Measurements from ENCODE around the gene HASPIN.

Gene HASPIN

DNA sequence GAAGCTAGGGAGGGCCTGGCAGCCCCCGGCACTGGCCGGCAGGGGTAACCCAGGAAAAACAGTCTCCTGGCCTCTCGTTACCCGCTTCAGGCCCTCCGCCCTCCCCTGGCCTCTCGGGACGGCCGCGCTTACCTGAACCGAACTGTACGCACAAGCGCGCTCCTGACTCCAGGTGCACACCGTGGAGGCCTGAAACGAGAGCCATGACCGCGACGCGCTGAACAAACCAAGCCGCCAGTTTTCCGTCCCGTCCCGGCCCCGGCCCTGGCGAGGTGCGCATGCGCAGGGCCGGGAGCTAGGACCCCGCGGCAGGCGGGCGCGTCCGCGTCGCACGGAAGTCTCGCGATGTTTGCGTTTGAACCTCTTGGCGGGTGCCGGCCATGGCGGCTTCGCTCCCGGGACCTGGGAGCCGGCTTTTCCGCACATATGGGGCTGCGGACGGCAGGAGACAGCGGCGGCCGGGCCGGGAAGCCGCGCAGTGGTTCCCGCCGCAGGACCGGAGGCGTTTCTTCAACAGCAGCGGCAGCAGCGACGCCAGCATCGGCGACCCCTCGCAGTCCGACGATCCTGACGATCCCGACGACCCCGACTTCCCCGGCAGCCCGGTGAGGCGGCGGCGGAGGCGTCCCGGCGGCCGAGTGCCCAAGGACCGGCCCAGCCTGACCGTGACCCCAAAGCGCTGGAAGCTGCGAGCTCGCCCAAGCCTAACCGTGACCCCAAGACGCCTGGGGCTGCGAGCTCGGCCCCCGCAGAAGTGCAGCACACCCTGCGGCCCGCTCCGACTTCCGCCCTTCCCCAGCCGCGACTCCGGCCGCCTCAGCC, at the start of gene HASPIN:
TSS of gene HASPIN (plus strand) at position 348 of the 822 bp plus-strand sequence. CDS start at position 381, 33 bp downstream.
- no peaks in the 10 kb centered on the region for H3K27me3 ChIP-seq (ENCODE audit: control insufficient read depth, insufficient read depth, low read length)
- peak within 1 kb of the TSS; percentile 85 for H3K9ac ChIP-seq (ENCODE audit: low read length)
- peak within 1 kb of the TSS; percentile 75 for H3K4me3 ChIP-seq (ENCODE audit: low read length)
- no peaks in the 10 kb centered on the region for H3K9me3 ChIP-seq (ENCODE audit: control insufficient read depth, low read length)
- H3K4me1 ChIP-seq (ENCODE audit: control insufficient read depth, insufficient read depth, low read length), result peaks cover 7% of the 10 kb centered on the region
- no peaks in the 10 kb centered on the region for H3K36me3 ChIP-seq (ENCODE audit: control insufficient read depth, insufficient read depth, low read length)

DNA sequence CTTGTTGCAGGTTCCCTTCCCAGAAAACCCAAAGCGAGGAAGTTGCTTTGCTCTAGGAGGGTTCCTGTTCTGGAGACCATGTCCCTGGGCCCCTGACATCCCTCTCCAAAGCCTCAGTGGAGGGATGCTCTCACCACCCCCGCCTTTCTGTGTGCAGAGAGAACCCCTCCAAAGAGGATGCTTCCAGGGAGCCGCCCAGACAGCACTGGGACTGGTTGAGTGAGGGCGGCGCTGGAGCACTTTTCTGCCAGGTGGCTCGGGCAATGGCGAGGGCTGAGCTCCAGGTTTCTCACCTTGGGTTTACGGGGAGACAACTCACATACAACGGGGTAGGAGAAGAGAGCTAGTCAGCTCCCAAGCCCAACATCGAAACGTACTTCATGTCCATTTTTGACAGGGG, 47.8 kb upstream of the HASPIN start:
- H3K4me3 ChIP-seq (ENCODE audit: low read length), result no peak overlapping the region
- peaks cover 16% of the 10 kb centered on the region for H3K4me1 ChIP-seq (ENCODE audit: control insufficient read depth, insufficient read depth, low read length)
- no peaks in the 10 kb centered on the region for H3K9me3 ChIP-seq (ENCODE audit: control insufficient read depth, low read length)
- no peaks in the 10 kb centered on the region for H3K36me3 ChIP-seq (ENCODE audit: control insufficient read depth, insufficient read depth, low read length)
- H3K27me3 ChIP-seq (ENCODE audit: control insufficient read depth, insufficient read depth, low read length), result peaks cover under 1% of the 10 kb centered on the region
- H3K9ac ChIP-seq (ENCODE audit: low read length), result no peak overlapping the region

DNA sequence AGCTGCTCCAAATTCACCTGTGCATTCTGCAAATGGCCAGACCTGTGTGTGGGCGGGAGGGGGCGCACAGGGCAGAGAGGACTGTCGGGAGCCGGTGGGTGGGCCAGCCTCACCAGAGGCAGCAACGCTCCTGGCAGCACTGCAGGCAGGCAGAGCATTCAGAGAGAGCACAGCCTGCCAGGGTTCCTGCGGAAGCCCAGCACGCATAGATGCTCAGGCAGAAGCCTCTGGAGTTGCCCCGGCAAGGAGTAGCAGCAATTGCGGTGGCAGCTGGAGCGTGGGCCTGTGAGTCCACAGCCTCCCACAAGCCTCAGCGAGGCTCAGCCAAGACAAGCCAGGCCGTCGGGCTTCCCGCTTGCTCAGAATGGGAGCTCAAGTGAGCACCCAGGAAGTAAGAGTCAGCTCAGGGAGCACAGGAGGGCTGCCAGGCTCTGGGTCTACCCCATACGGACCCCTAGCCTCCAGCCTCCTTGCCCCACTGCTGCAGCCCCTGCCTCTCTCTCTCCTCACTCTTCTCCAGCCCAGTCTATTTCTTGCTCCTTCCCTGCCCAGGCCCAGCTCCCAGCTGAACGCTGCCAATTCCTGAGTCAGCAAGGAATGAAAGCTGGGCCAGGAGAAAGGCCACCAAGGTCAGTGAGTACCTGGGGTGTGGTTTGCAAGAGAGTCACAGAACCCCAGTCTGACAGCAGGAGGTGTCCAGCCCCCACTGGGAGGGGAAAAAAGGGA, 45.4 kb upstream of the HASPIN start:
- no peaks in the 10 kb centered on the region for H3K36me3 ChIP-seq (ENCODE audit: control insufficient read depth, insufficient read depth, low read length)
- peaks cover 17% of the 10 kb centered on the region for H3K27me3 ChIP-seq (ENCODE audit: control insufficient read depth, insufficient read depth, low read length)
- H3K4me1 ChIP-seq (ENCODE audit: control insufficient read depth, insufficient read depth, low read length), result peaks cover 16% of the 10 kb centered on the region
- H3K4me3 ChIP-seq (ENCODE audit: low read length), result no peak overlapping the region
- H3K9ac ChIP-seq (ENCODE audit: low read length), result no peak overlapping the region
- H3K9me3 ChIP-seq (ENCODE audit: control insufficient read depth, low read length), result no peaks in the 10 kb centered on the region

DNA sequence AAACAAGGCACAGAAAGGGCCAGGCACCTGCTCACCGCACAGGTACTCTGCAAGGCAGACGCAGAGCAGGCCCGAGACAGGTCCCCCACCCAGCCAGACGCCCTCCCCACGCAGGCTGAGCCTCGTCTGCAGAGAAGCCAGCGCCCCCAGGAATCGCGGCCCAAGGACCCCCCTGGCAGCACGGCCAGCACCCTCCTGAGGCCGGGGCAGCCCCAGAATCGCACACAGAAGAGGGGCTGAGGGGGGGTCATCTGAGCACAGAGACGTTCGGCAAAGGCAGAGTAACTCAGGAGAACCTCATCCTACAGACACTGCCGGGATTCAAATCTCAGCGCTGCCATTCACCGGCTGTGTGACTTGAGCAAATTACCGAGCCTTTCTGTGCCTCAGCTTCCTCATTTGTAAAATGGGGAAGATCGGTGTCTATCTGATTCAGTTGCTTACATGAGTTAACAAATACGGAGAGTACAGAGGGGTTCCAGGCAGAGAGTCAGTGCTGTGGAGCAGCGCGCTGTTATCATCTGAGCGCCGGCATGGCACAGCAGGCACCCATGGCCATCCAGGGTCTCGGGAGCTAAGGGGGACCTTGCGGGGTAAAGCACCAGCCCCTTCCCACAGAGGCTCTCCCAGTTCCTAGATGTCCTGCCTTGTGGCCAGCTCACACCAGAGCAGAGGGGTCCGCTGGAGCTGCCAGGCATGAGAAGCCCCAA, 44.7 kb upstream of the HASPIN start:
- peaks cover 22% of the 10 kb centered on the region for H3K27me3 ChIP-seq (ENCODE audit: control insufficient read depth, insufficient read depth, low read length)
- no peaks in the 10 kb centered on the region for H3K9me3 ChIP-seq (ENCODE audit: control insufficient read depth, low read length)
- no peak overlapping the region for H3K9ac ChIP-seq (ENCODE audit: low read length)
- H3K4me1 ChIP-seq (ENCODE audit: control insufficient read depth, insufficient read depth, low read length), result peaks cover 16% of the 10 kb centered on the region
- no peak overlapping the region for H3K4me3 ChIP-seq (ENCODE audit: low read length)
- H3K36me3 ChIP-seq (ENCODE audit: control insufficient read depth, insufficient read depth, low read length), result no peaks in the 10 kb centered on the region

DNA sequence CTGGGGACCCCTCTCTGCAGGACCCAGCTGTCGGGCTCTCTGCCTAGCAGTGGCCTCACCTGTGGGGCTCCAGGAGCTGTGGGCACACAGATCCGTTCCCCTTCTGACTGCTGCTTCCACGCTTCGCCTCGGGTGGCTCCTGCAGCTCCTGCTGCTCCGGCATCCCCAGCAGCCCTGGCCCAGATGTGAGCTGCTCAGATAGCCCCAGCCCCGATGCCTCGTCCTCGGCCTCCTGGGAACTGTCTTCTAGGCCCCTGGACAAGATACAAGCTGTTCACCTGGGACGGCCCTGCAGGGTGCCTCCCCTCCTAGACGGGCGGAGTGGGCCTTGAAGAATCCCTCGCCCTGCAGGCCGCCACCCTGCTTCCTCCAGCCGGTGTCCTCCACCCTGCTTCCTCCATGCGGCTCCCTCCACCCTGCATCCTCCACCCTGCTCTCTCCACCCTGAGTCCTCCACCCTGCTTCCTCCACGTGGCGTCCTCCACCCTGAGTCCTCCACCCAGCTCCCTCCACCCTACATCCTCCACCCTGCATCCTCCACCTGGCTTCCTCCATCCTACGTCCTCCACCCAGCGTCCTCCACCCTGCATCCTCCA, 44.1 kb upstream of the HASPIN start:
- no peak overlapping the region for H3K9ac ChIP-seq (ENCODE audit: low read length)
- H3K4me1 ChIP-seq (ENCODE audit: control insufficient read depth, insufficient read depth, low read length), result peaks cover 16% of the 10 kb centered on the region
- peaks cover 29% of the 10 kb centered on the region for H3K27me3 ChIP-seq (ENCODE audit: control insufficient read depth, insufficient read depth, low read length)
- H3K9me3 ChIP-seq (ENCODE audit: control insufficient read depth, low read length), result no peaks in the 10 kb centered on the region
- no peaks in the 10 kb centered on the region for H3K36me3 ChIP-seq (ENCODE audit: control insufficient read depth, insufficient read depth, low read length)
- no peak overlapping the region for H3K4me3 ChIP-seq (ENCODE audit: low read length)

DNA sequence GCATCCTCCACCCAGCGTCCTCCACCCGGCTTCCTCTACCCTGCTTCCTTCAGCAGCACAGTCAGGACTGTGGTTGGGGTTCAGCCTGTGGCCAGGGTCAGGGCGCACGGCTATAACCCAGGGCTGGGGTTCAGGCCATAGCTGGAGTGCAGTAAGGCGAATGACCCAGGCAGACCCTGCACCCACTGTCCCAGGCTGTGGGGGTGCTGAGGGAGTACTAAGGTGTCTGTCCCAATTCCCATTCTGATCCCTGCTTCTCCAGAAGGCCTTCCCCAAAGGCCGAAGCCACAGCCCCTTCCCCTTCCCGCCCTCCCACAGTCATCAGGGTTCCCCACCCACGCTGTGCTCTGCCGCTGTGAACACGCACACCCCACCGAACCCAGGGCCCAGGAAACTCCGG, 42.6 kb upstream of the HASPIN start:
- Histone ChIP-seq H3K36me3 (ENCODE audit: control insufficient read depth, insufficient read depth, low read length) (no peaks in the 10 kb centered on the region), H3K9me3 (ENCODE audit: control insufficient read depth, low read length) (no peaks in the 10 kb centered on the region), H3K4me1 (ENCODE audit: control insufficient read depth, insufficient read depth, low read length) (peaks cover 16% of the 10 kb centered on the region), H3K9ac (ENCODE audit: low read length) (no peak overlapping the region), H3K4me3 (ENCODE audit: low read length) (no peak overlapping the region), H3K27me3 (ENCODE audit: control insufficient read depth, insufficient read depth, low read length) (peaks cover 35% of the 10 kb centered on the region)

DNA sequence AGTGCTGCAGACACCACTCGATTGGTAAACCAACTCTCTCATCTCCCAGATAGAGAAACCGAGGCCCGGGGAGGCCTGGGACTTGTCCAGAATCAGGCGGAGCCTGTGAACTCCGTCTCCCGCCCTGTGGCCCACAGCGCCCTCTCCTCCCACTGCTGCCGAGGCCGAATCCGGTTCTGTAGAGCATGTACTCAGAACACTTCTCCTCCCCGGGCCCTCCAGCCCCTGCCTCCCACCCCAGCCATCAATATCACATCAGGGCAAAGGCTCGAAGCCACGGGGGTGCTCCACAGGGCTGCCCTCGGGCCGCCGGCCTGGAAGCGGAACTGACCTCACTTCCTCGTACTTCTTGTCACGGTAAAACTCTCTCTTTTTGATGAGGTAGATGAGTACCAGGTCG, 42.1 kb upstream of the HASPIN start:
- Histone ChIP-seq H3K9me3 (ENCODE audit: control insufficient read depth, low read length) (no peaks in the 10 kb centered on the region), H3K27me3 (ENCODE audit: control insufficient read depth, insufficient read depth, low read length) (peaks cover 35% of the 10 kb centered on the region), H3K4me1 (ENCODE audit: control insufficient read depth, insufficient read depth, low read length) (peaks cover 16% of the 10 kb centered on the region), H3K4me3 (ENCODE audit: low read length) (no peak overlapping the region), H3K36me3 (ENCODE audit: control insufficient read depth, insufficient read depth, low read length) (no peaks in the 10 kb centered on the region), H3K9ac (ENCODE audit: low read length) (no peak overlapping the region)

DNA sequence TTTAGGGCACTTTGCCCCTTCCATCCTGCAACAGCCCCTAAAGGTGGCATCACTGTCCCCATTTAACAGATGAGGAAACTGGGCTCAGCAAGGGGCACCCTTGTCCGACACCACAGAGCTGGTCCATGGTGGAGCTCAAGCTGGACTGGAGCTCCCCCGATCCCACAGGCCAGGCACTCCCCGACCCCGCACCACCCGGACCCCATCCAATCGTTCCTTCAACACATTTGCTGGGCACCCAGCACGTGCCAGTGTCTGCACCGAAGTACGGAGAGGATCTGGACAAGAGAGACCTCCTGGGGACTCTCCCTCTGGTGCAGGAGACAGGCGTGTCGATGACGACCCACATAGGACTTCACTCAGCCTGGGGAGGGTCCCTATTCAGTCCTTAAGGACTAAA, 41.7 kb upstream of the HASPIN start:
- H3K36me3 ChIP-seq (ENCODE audit: control insufficient read depth, insufficient read depth, low read length), result no peaks in the 10 kb centered on the region
- no peak overlapping the region for H3K9ac ChIP-seq (ENCODE audit: low read length)
- H3K27me3 ChIP-seq (ENCODE audit: control insufficient read depth, insufficient read depth, low read length), result peaks cover 35% of the 10 kb centered on the region

DNA sequence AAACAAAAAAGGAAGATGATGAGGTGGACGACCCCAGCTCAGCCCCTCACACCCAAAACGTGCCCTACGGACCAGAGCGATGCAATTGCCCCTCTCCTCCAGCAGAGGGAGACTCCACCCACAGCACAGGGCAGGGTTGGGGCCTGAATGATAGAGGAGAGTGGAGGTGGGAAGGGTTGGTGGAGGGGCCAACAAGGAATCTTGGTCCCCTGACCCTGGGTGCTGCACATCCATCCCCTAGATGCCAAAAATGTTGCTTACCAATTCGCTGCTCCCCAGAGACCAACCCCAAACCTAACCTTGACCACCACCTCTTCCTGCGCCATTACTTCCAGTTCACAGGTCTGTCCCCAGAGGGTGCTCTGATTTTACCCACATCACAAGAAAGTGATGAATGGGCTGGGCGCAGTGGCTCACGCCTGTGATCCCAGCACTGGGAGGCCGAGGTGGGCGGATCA, 40.6 kb upstream of the HASPIN start:
- Histone ChIP-seq H3K27me3 (ENCODE audit: control insufficient read depth, insufficient read depth, low read length) (peaks cover 35% of the 10 kb centered on the region), H3K9ac (ENCODE audit: low read length) (no peak overlapping the region), H3K36me3 (ENCODE audit: control insufficient read depth, insufficient read depth, low read length) (no peaks in the 10 kb centered on the region), H3K9me3 (ENCODE audit: control insufficient read depth, low read length) (no peaks in the 10 kb centered on the region), H3K4me1 (ENCODE audit: control insufficient read depth, insufficient read depth, low read length) (peaks cover 12% of the 10 kb centered on the region), H3K4me3 (ENCODE audit: low read length) (no peak overlapping the region)

More for the DNA sequence above, 41.7 kb upstream of the HASPIN start:
- H3K4me1 ChIP-seq (ENCODE audit: control insufficient read depth, insufficient read depth, low read length), result peaks cover 16% of the 10 kb centered on the region
- H3K4me3 ChIP-seq (ENCODE audit: low read length), result no peak overlapping the region
- no peaks in the 10 kb centered on the region for H3K9me3 ChIP-seq (ENCODE audit: control insufficient read depth, low read length)

DNA sequence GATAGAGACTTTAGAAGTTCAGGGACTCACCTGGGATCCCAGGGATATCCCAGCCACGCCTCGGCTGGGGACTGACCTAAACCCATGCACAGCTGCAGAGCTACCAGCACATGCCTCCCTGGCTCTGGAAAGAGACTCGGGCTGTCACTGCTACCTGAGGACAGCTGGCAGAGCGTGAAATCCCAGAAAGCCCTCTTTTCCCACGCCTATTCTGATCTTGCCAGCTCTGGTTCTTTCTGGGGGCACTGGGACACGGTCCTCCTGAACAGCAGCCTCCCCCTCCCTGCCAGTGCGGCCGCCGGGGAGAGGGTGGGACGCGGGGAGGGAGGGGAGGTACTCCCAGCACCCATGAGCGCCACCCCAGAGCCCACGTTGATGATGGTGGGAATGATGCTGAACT, 38.5 kb upstream of the HASPIN start:
- no peaks in the 10 kb centered on the region for H3K4me1 ChIP-seq (ENCODE audit: control insufficient read depth, insufficient read depth, low read length)
- H3K9me3 ChIP-seq (ENCODE audit: control insufficient read depth, low read length), result no peaks in the 10 kb centered on the region
- no peak overlapping the region for H3K9ac ChIP-seq (ENCODE audit: low read length)
- no peak overlapping the region for H3K4me3 ChIP-seq (ENCODE audit: low read length)
- H3K27me3 ChIP-seq (ENCODE audit: control insufficient read depth, insufficient read depth, low read length), result peaks cover 35% of the 10 kb centered on the region
- no peaks in the 10 kb centered on the region for H3K36me3 ChIP-seq (ENCODE audit: control insufficient read depth, insufficient read depth, low read length)

DNA sequence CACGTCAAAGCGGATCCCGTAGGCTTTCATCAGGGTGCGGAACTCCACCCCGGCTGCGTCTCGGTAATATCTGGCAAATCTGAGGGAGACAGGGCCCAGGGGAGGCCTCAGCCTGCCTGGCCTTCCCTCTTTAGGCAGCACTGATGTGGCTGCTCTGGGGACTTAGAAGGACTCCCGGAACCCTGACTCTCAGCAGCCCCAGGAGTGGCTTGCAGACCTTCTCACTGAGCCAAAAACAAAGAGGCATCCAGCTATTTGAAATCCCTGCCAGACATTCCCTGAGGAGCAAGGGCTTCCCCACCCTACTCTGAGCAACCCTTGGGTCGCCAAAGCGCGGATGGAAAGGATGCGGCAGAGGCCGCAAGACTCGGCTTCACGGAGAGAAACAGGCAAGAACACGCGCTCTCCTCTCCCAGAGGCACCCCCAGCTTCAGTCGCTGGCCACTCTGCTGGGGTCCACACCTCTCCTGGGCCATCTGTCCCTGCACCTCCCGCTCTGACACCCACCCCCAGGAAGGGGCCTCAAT, 35.6 kb upstream of the HASPIN start:
- H3K27me3 ChIP-seq (ENCODE audit: control insufficient read depth, insufficient read depth, low read length), result peaks cover 28% of the 10 kb centered on the region

More for the DNA sequence above, 35.6 kb upstream of the HASPIN start:
- Histone ChIP-seq H3K4me3 (ENCODE audit: low read length) (no peak overlapping the region), H3K4me1 (ENCODE audit: control insufficient read depth, insufficient read depth, low read length) (no peaks in the 10 kb centered on the region), H3K9me3 (ENCODE audit: control insufficient read depth, low read length) (no peaks in the 10 kb centered on the region), H3K36me3 (ENCODE audit: control insufficient read depth, insufficient read depth, low read length) (no peaks in the 10 kb centered on the region), H3K9ac (ENCODE audit: low read length) (no peak overlapping the region)
